OCI-LY1 (cell line): Measurements from ENCODE around the gene RFPL3.

Experiments
- EZH2 ChIP-seq: fragments of 200-600 bp; sonication (generic), shearing (Covaris generic); IDR thresholded peaks from 2 replicates; pipeline ENCODE4 v1.8.0; 2017; ENCODE audit warnings: borderline replicate concordance, mixed run types, mild to moderate bottlenecking, antibody characterized with exemption, low read length, moderate library complexity, mixed read lengths
- TF ChIP-seq, protein P1 (sequence below): fragments of 200-600 bp; sonication (generic), shearing (Covaris generic); IDR thresholded peaks from 2 replicates; pipeline ENCODE4 v1.5.1; 2017; ENCODE audit warnings: mild to moderate bottlenecking, antibody characterized with exemption, low read length, moderate library complexity, mixed read lengths

- TF ChIP-seq EZH2, result no peak
- TF ChIP-seq, protein P1, sequence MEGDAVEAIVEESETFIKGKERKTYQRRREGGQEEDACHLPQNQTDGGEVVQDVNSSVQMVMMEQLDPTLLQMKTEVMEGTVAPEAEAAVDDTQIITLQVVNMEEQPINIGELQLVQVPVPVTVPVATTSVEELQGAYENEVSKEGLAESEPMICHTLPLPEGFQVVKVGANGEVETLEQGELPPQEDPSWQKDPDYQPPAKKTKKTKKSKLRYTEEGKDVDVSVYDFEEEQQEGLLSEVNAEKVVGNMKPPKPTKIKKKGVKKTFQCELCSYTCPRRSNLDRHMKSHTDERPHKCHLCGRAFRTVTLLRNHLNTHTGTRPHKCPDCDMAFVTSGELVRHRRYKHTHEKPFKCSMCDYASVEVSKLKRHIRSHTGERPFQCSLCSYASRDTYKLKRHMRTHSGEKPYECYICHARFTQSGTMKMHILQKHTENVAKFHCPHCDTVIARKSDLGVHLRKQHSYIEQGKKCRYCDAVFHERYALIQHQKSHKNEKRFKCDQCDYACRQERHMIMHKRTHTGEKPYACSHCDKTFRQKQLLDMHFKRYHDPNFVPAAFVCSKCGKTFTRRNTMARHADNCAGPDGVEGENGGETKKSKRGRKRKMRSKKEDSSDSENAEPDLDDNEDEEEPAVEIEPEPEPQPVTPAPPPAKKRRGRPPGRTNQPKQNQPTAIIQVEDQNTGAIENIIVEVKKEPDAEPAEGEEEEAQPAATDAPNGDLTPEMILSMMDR, result no peak
Measured at GRCh38 chr22:32401486-32401885, 43.8 kb downstream of the RFPL3 start.
